GM12878 (cell line): ENCODE results near the gene PHLDB3. TPM values are rescaled to one million over a fixed set of nuclear protein-coding genes. Genes with fewer than 3 reads are reported as not detected.

Experiments
- CBX3 ChIP-seq: fragments of 200-600 bp; sonication (generic); IDR thresholded peaks from 2 replicates; pipeline ENCODE4 v1.6.1; 2016; ENCODE audit warnings: low read depth, borderline replicate concordance
- ETV6 ChIP-seq, 2 experiments: fragments of 450-650 bp in 1 of 2; IDR thresholded peaks in 1 of 2; conservative IDR thresholded peaks in 1 of 2; 2 replicates each; pipeline ENCODE4 v1.6.1; 2014; ENCODE audit warnings: antibody characterized with exemption in 1 of 2, borderline replicate concordance in 1 of 2, low read depth in 1 of 2, mild to moderate bottlenecking in 1 of 2, moderate library complexity in 1 of 2
- FOXK2 ChIP-seq: fragments of 450-650 bp; IDR thresholded peaks from 2 replicates; pipeline ENCODE4 v1.6.1; 2017; ENCODE audit warnings: mild to moderate bottlenecking, moderate library complexity
- KLF5 ChIP-seq: fragments of 450-650 bp; IDR thresholded peaks from 2 replicates; pipeline ENCODE4 v1.6.1; 2014; ENCODE audit warnings: mild to moderate bottlenecking; ENCODE audit not compliant: partially characterized antibody
- NFIC ChIP-seq: IDR thresholded peaks from 2 replicates; pipeline ENCODE4 v1.6.1; 2012; ENCODE audit warnings: low read depth, mild to moderate bottlenecking, inconsistent platforms, low read length, moderate library complexity
- NRF1 ChIP-seq: conservative IDR thresholded peaks from 2 replicates; pipeline ENCODE4 v1.6.1; 2011; ENCODE audit warnings: mild to moderate bottlenecking, low read depth, low read length, improper control_type of control experiment
- PML ChIP-seq: IDR thresholded peaks from 2 replicates; pipeline ENCODE4 v1.6.1; 2012; ENCODE audit warnings: low read length, inconsistent platforms
- SMAD5 ChIP-seq: IDR thresholded peaks from 2 replicates; pipeline ENCODE4 v1.6.1; 2016; ENCODE audit warnings: antibody characterized with exemption, low read depth
- SMC3 ChIP-seq: IDR thresholded peaks from 2 replicates; pipeline ENCODE4 v1.6.1; 2011; ENCODE audit warnings: low read length, improper control_type of control experiment, borderline replicate concordance
- SRF ChIP-seq, 2 experiments: IDR thresholded peaks; 2 replicates each; pipeline ENCODE4 v1.6.1; 2011; ENCODE audit warnings: low read depth in 2 of 2, low read length in 2 of 2, mild to moderate bottlenecking in 1 of 2, moderate library complexity in 1 of 2
- SUZ12 ChIP-seq: fragments of 200-600 bp; sonication (generic); IDR thresholded peaks from one replicate; pipeline ENCODE4 v1.6.1; 2018; ENCODE audit warnings: antibody characterized with exemption, mild to moderate bottlenecking; ENCODE audit not compliant: unreplicated experiment
- TAF1 ChIP-seq: IDR thresholded peaks from 2 replicates; pipeline ENCODE4 v1.6.1; 2011; ENCODE audit warnings: mild to moderate bottlenecking, low read depth, low read length, borderline replicate concordance
- TBL1XR1 ChIP-seq: IDR thresholded peaks from 2 replicates; pipeline ENCODE4 v1.6.1; 2012; ENCODE audit warnings: low read depth, low read length, improper control_type of control experiment
- TCF7 ChIP-seq: IDR thresholded peaks from 2 replicates; pipeline ENCODE4 v1.6.1; 2014; ENCODE audit warnings: antibody characterized with exemption, borderline replicate concordance
- WRNIP1 ChIP-seq: IDR thresholded peaks from 2 replicates; pipeline ENCODE4 v1.6.1; 2011; ENCODE audit warnings: low read depth, low read length, improper control_type of control experiment, borderline replicate concordance
- ZBED1 ChIP-seq: IDR thresholded peaks from 2 replicates; pipeline ENCODE4 v1.6.1; 2016; ENCODE audit warnings: borderline replicate concordance
- ZNF217 ChIP-seq: fragments of 450-650 bp; IDR thresholded peaks from 2 replicates; pipeline ENCODE4 v1.6.1; 2017; ENCODE audit warnings: antibody characterized with exemption, mild to moderate bottlenecking
- polyA plus RNA-seq, 11 experiments: library from polyadenylated mRNA; depleted of rRNA in 4 of 11; unstranded in 6 of 11; stranded (reverse) in 5 of 11; fragments of >200 nt; fragmentation: Nextera tagmentation in 4 of 11; fragmentation: Illumina TruSeq in 1 of 11; extraction: Ambion mirVana in 4 of 11; extraction: Trizol in 1 of 11; gene quantifications; 1 replicate in 1 of 11; 2 replicates in 10 of 11; pipeline versions ENCODE4 v1.2.1 to v1.2.3, GENCODE V29; 2011 to 2016; ENCODE audit warnings: inconsistent platforms in 2 of 11, missing spikeins in 2 of 11, low read depth in 1 of 11
- total RNA-seq, 4 experiments: library from RNA; depleted of rRNA in 3 of 4; stranded (reverse); fragments of >200 nt in 3 of 4; fragmentation: Illumina TruSeq in 1 of 4; extraction: Trizol in 1 of 4; gene quantifications; 2 replicates each; pipeline versions ENCODE4 v1.2.1 to v1.2.3, GENCODE V29; 2013 to 2021
- TF ChIP-seq, protein P1 (sequence below): fragments of 450-650 bp; IDR thresholded peaks from 2 replicates; pipeline ENCODE4 v1.6.1; 2017; ENCODE audit warnings: mild to moderate bottlenecking, moderate library complexity
- TF ChIP-seq, protein P2 (sequence below): fragments of 450-650 bp; IDR thresholded peaks from 2 replicates; pipeline ENCODE4 v1.6.1; 2017; ENCODE audit warnings: low read depth, mild to moderate bottlenecking, moderate library complexity
- TF ChIP-seq, protein P3 (sequence below), 3 experiments: IDR thresholded peaks in 2 of 3; conservative IDR thresholded peaks in 1 of 3; 2 replicates each; pipeline ENCODE4 v1.5.1; 2011; ENCODE audit warnings: low read depth in 3 of 3, low read length in 3 of 3, mild to moderate bottlenecking in 3 of 3, control low read depth in 2 of 3, moderate library complexity in 2 of 3, inconsistent platforms in 1 of 3, mixed read lengths in 1 of 3; ENCODE audit not compliant: control insufficient read depth in 2 of 3, insufficient read depth in 1 of 3; ENCODE audit errors: extremely low read depth in 1 of 3

The PHLDB3 gene
- total and polyA plus RNA-seq, 10 of the 15 experiments (the other 5 are each of a cell fraction or from before 2014, with no cell fraction given) = 0.13 to 13.0 (median 5.5) TPM

DNA sequence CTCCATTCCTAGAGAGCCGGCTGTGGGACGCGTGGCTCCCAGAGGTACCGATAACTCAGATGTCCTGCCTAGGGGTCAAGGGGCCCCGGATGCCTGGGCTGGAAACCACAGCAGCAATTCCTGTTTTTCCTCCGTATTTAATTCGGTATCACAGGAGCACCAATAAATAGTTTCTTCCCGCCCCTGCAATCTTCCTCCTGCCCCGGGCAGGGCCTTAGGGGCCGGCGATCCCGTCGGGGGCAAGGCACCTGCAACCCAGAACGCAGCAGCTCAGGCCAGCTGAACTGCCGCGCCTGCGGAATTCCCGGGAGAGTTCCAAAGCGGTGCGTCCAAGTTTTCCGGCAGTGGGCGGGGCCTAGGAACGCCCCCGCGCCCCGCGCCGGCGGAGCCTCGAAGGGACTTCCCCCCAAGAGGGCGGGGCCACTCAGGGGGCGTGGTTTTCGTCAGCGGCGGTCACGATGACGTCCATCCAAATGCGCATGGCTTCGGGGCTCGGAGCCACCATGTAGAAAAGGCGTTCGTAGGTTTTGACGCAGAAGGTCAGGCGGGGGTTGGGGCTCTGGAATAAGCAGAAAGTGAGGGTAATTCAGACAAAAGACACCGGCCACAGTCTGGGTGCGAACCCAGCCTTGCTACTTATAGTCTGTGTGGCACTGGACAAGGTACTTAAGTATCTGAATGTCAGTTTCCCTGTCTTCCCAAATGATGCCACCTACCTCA lies 29.4 kb downstream of the PHLDB3 start (continued):
- TF ChIP-seq, protein P1, sequence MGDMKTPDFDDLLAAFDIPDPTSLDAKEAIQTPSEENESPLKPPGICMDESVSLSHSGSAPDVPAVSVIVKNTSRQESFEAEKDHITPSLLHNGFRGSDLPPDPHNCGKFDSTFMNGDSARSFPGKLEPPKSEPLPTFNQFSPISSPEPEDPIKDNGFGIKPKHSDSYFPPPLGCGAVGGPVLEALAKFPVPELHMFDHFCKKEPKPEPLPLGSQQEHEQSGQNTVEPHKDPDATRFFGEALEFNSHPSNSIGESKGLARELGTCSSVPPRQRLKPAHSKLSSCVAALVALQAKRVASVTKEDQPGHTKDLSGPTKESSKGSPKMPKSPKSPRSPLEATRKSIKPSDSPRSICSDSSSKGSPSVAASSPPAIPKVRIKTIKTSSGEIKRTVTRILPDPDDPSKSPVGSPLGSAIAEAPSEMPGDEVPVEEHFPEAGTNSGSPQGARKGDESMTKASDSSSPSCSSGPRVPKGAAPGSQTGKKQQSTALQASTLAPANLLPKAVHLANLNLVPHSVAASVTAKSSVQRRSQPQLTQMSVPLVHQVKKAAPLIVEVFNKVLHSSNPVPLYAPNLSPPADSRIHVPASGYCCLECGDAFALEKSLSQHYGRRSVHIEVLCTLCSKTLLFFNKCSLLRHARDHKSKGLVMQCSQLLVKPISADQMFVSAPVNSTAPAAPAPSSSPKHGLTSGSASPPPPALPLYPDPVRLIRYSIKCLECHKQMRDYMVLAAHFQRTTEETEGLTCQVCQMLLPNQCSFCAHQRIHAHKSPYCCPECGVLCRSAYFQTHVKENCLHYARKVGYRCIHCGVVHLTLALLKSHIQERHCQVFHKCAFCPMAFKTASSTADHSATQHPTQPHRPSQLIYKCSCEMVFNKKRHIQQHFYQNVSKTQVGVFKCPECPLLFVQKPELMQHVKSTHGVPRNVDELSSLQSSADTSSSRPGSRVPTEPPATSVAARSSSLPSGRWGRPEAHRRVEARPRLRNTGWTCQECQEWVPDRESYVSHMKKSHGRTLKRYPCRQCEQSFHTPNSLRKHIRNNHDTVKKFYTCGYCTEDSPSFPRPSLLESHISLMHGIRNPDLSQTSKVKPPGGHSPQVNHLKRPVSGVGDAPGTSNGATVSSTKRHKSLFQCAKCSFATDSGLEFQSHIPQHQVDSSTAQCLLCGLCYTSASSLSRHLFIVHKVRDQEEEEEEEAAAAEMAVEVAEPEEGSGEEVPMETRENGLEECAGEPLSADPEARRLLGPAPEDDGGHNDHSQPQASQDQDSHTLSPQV = no peak
- TF ChIP-seq TAF1 = no peak
- TF ChIP-seq ETV6 (conservative IDR thresholded peaks at IDR 0.05 in 1 of 2, IDR thresholded peaks at IDR 0.05 in 1 of 2; ENCODE audit: borderline replicate concordance in 1 of 2, low read depth in 1 of 2) = no peak
- TF ChIP-seq PML = no peak
- TF ChIP-seq ZBED1 = no peak
- no peak for TF ChIP-seq FOXK2
- TF ChIP-seq TCF7 = no peak
- 0 out of 2 replicates have a peak, but pooled peaks have one; percentile 15 for TF ChIP-seq NRF1
- TF ChIP-seq SMAD5 = no peak
- TF ChIP-seq SUZ12 = no peak
- no peak for TF ChIP-seq NFIC
- TF ChIP-seq KLF5 = no peak
- TF ChIP-seq, protein P2, sequence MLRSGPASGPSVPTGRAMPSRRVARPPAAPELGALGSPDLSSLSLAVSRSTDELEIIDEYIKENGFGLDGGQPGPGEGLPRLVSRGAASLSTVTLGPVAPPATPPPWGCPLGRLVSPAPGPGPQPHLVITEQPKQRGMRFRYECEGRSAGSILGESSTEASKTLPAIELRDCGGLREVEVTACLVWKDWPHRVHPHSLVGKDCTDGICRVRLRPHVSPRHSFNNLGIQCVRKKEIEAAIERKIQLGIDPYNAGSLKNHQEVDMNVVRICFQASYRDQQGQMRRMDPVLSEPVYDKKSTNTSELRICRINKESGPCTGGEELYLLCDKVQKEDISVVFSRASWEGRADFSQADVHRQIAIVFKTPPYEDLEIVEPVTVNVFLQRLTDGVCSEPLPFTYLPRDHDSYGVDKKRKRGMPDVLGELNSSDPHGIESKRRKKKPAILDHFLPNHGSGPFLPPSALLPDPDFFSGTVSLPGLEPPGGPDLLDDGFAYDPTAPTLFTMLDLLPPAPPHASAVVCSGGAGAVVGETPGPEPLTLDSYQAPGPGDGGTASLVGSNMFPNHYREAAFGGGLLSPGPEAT = no peak
- TF ChIP-seq TBL1XR1 = no peak
- TF ChIP-seq ZNF217 = no peak
- no peak for TF ChIP-seq SMC3
- TF ChIP-seq, protein P3, sequence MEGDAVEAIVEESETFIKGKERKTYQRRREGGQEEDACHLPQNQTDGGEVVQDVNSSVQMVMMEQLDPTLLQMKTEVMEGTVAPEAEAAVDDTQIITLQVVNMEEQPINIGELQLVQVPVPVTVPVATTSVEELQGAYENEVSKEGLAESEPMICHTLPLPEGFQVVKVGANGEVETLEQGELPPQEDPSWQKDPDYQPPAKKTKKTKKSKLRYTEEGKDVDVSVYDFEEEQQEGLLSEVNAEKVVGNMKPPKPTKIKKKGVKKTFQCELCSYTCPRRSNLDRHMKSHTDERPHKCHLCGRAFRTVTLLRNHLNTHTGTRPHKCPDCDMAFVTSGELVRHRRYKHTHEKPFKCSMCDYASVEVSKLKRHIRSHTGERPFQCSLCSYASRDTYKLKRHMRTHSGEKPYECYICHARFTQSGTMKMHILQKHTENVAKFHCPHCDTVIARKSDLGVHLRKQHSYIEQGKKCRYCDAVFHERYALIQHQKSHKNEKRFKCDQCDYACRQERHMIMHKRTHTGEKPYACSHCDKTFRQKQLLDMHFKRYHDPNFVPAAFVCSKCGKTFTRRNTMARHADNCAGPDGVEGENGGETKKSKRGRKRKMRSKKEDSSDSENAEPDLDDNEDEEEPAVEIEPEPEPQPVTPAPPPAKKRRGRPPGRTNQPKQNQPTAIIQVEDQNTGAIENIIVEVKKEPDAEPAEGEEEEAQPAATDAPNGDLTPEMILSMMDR (IDR thresholded peaks at IDR 0.05 in 2 of 3, conservative IDR thresholded peaks at IDR 0.05 in 1 of 3; ENCODE audit: control insufficient read depth in 2 of 3, extremely low read depth in 1 of 3, insufficient read depth in 1 of 3, low read depth in 3 of 3, low read length in 3 of 3) = no peak
- no peak for TF ChIP-seq CBX3
- TF ChIP-seq WRNIP1 = no peak
- TF ChIP-seq SRF (IDR thresholded peaks at IDR 0.05; ENCODE audit: low read depth in 2 of 2, low read length in 2 of 2) = no peak
